A549 (cell line): Measurements from ENCODE around the gene SEPTIN1. TPM values are rescaled to one million over a fixed set of nuclear protein-coding genes. Genes with fewer than 3 reads are reported as not detected.
"Not testable (repeated sequence)": the region's sequence is repeated elsewhere in the genome, so short reads cannot be mapped to it uniquely, and the experiment has no call there.

Source experiments
- ATAC-seq, 2 experiments: fragments of 200-7000 bp in 1 of 2; fragments of >200 bp in 1 of 2; cut with Nextera tagmentation in 1 of 2; cut with Tn5 transposase in 1 of 2; 3 replicates each; pipeline versions ENCODE4 v1.8.0 to v1.9.1; 2018 to 2020; ENCODE audit warnings: mild to moderate bottlenecking in 1 of 2, moderate library complexity in 1 of 2
- CTCF ChIA-PET: fragments of 300-600 bp; sonication (Branson Sonifier 250); formaldehyde crosslinking; extraction: SDS; loops from one replicate; lab custom pipeline; 2021; ENCODE audit warnings: antibody characterized with exemption, inconsistent platforms; lab: Yijun Ruan, JAX
- POLR2A ChIA-PET: fragments of 350-600 bp; formaldehyde crosslinking; extraction: SDS; loops from one replicate; lab custom pipeline; 2021; ENCODE audit warnings: antibody characterized with exemption, inconsistent platforms; lab: Yijun Ruan, JAX
- DNase-seq, 2 experiments: peaks; one replicate each; pipeline versions ENCODE4 v3.0.0 to v3.0.0-alpha.2; 2011 to 2016; ENCODE audit warnings: low read depth in 1 of 2, low spot score in 1 of 2
- FAIRE-seq: peaks from 2 replicates; lab custom pipeline; 2011; peaks lifted over from hg19 to GRCh38; lab: Jason Lieb, UNC
- H3K27ac ChIP-seq, 2 experiments: fragments of >200 bp; sonication (Bioruptor Twin); formaldehyde crosslinking; 3 replicates each; pipeline ENCODE4 v1.5.1; 2016 to 2017
- H3K4me1 ChIP-seq: fragments of >200 bp; sonication (Bioruptor Twin); formaldehyde crosslinking; 3 replicates; pipeline ENCODE4 v1.6.1; 2016
- H3K4me2 ChIP-seq: fragments of >200 bp; sonication (Bioruptor Twin); formaldehyde crosslinking; 3 replicates; pipeline ENCODE4 v1.6.1; 2016
- H3K4me3 ChIP-seq: fragments of >200 bp; sonication (Bioruptor Twin); formaldehyde crosslinking; 3 replicates; pipeline ENCODE4 v1.5.1; 2016
- H3K9me3 ChIP-seq: fragments of >200 bp; sonication (Bioruptor Twin); formaldehyde crosslinking; 3 replicates; pipeline ENCODE4 v1.6.1; 2016
- ATOH8 ChIP-seq: fragments of 250-450 bp; sonication (Bioruptor Pico); IDR thresholded peaks from 2 replicates; pipeline ENCODE4 v1.5.0; 2020; ENCODE audit warnings: low read depth, mild to moderate bottlenecking, moderate library complexity
- CBX8 ChIP-seq: fragments of 200-600 bp; sonication (generic); IDR thresholded peaks from 2 replicates; pipeline ENCODE4 v1.6.1; 2016
- CEBPB ChIP-seq, 2 experiments: fragments of >200 bp in 1 of 2; sonication (Bioruptor Twin) in 1 of 2; formaldehyde crosslinking in 1 of 2; IDR thresholded peaks; 2 replicates each; pipeline ENCODE4 v1.6.1; 2012 to 2016
- CHD2 ChIP-seq: fragments of 150-350 bp; IDR thresholded peaks from 2 replicates; pipeline ENCODE4 v1.6.1; 2014; ENCODE audit warnings: low read length; ENCODE audit not compliant: partially characterized antibody
- EHF ChIP-seq: fragments of 250-450 bp; sonication (Bioruptor Pico); IDR thresholded peaks from 2 replicates; pipeline ENCODE4 v1.5.0; 2020; ENCODE audit warnings: mild to moderate bottlenecking
- EHMT2 ChIP-seq: fragments of 200-600 bp; sonication (generic); IDR thresholded peaks from 2 replicates; pipeline ENCODE4 v1.6.1; 2016; ENCODE audit warnings: antibody characterized with exemption, low read depth, mild to moderate bottlenecking, moderate library complexity
- EP300 ChIP-seq, 2 experiments: fragments of >200 bp; sonication (Bioruptor Twin); formaldehyde crosslinking; IDR thresholded peaks; 2 replicates in 1 of 2; 3 replicates in 1 of 2; pipeline ENCODE4 v1.6.1; 2016 to 2017
- FOSL2 ChIP-seq, 2 experiments: fragments of 450-650 bp in 1 of 2; fragments of >200 bp in 1 of 2; sonication (Bioruptor Twin) in 1 of 2; formaldehyde crosslinking; IDR thresholded peaks; 2 replicates each; pipeline versions ENCODE4 v1.5.0 to v1.6.1; 2016 to 2020; ENCODE audit warnings: mild to moderate bottlenecking in 1 of 2, moderate library complexity in 1 of 2
- HES2 ChIP-seq: fragments of >200 bp; sonication (Bioruptor Twin); formaldehyde crosslinking; IDR thresholded peaks from 2 replicates; pipeline ENCODE4 v1.6.1; 2016
- HOXA7 ChIP-seq: fragments of 250-450 bp; sonication (Bioruptor Pico); IDR thresholded peaks from 2 replicates; pipeline ENCODE4 v1.5.0; 2020; ENCODE audit warnings: mild to moderate bottlenecking, moderate library complexity
- KDM1A ChIP-seq: fragments of 200-600 bp; sonication (generic); IDR thresholded peaks from 2 replicates; pipeline ENCODE4 v1.6.1; 2016; ENCODE audit warnings: low read depth, mild to moderate bottlenecking
- MAFK ChIP-seq: fragments of 450-650 bp; IDR thresholded peaks from 2 replicates; pipeline ENCODE4 v1.6.1; 2014; ENCODE audit not compliant: partially characterized antibody
- MYC ChIP-seq: IDR thresholded peaks from 2 replicates; pipeline ENCODE4 v1.6.1; 2012; ENCODE audit warnings: mild to moderate bottlenecking, inconsistent platforms, low read length, improper control_type of control experiment, borderline replicate concordance
- NFE2L2 ChIP-seq: fragments of 150-350 bp; conservative IDR thresholded peaks from 2 replicates; pipeline ENCODE4 v1.6.1; 2014; ENCODE audit warnings: low read length
- NR3C1 ChIP-seq: fragments of >200 bp; sonication (Bioruptor Twin); formaldehyde crosslinking; IDR thresholded peaks from 3 replicates; pipeline ENCODE4 v1.6.1; 2017
- POLR2A ChIP-seq: IDR thresholded peaks from 2 replicates; pipeline ENCODE4 v1.6.1; 2012; ENCODE audit warnings: mild to moderate bottlenecking, low read length
- RFX5 ChIP-seq: fragments of 450-650 bp; IDR thresholded peaks from 2 replicates; pipeline ENCODE4 v1.7.1; 2014; ENCODE audit warnings: antibody characterized with exemption, mild to moderate bottlenecking, moderate library complexity
- SMC3 ChIP-seq: fragments of >200 bp; sonication (Bioruptor Twin); formaldehyde crosslinking; IDR thresholded peaks from 3 replicates; pipeline ENCODE4 v1.6.1; 2018; ENCODE audit warnings: inconsistent platforms
- USF2 ChIP-seq: fragments of 450-650 bp; IDR thresholded peaks from 2 replicates; pipeline ENCODE4 v1.6.1; 2014; ENCODE audit warnings: antibody characterized with exemption
- WGBS: methylation state at CpG from one replicate; pipeline ENCODE4 v1.1.6; 2017; ENCODE audit errors: missing lambda C conversion rate; 5-methylcytosine and 5-hydroxymethylcytosine counted together
- polyA plus RNA-seq, 4 experiments: library from polyadenylated mRNA; depleted of rRNA in 3 of 4; stranded (reverse); fragments of >200 nt; fragmentation: RNase III in 1 of 4; extraction: RNeasy Plus Mini Kit Qiagen cat#74134 plus additional on column Dnase treatment in 1 of 4; gene quantifications; 2 replicates in 3 of 4; 3 replicates in 1 of 4; pipeline ENCODE4 v1.2.3, GENCODE V29; 2011 to 2017
- TF ChIP-seq, protein P1 (sequence below): IDR thresholded peaks from 2 replicates; pipeline ENCODE4 v1.6.1; 2012

The SEPTIN1 gene
- polyA plus RNA-seq, 2 of the 4 experiments (the other 2 are of a cell fraction): 0.17 to 0.65 TPM

- FAIRE-seq (no peak), DNase-seq (no peak), ATAC-seq (no peak)
- Histone ChIP-seq H3K4me1 (peaks cover 12% of the 10 kb centered on the region), H3K4me2 (no peak overlapping the region), H3K9me3 (no peaks in the 10 kb centered on the region), H3K27ac (no peak overlapping the region), H3K4me3 (no peak overlapping the region)
- ChIA-PET POLR2A (interaction anchor here (0.8 kb wide), 1 partner anchor 253 kb away, joined by 3 read pairs; the partner anchor contains the start of gene PRR14), CTCF (interaction anchor here (1.6 to 11.5 kb wide), 2 partner anchors 11 to 231 kb away, joined by 6 to 149 read pairs; partner anchors contain the start of gene ZNF771)
- TF ChIP-seq MYC: no peak
- no peak for TF ChIP-seq EHMT2
- TF ChIP-seq, protein P1, sequence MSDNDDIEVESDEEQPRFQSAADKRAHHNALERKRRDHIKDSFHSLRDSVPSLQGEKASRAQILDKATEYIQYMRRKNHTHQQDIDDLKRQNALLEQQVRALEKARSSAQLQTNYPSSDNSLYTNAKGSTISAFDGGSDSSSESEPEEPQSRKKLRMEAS: no peak
- TF ChIP-seq EP300 (IDR thresholded peaks at IDR 0.05): no peak
- TF ChIP-seq USF2: no peak
- no peak for TF ChIP-seq HOXA7 (CRISPR knock-in tag)
- TF ChIP-seq RFX5: no peak
- no peak for TF ChIP-seq HES2
- no peak for TF ChIP-seq CEBPB (IDR thresholded peaks at IDR 0.05)
- TF ChIP-seq NFE2L2: no peak
- no peak for TF ChIP-seq FOSL2 (IDR thresholded peaks at IDR 0.05)
- no peak for TF ChIP-seq FOSL2 (CRISPR knock-in tag; IDR thresholded peaks at IDR 0.05)
- TF ChIP-seq SMC3: no peak
- TF ChIP-seq KDM1A: no peak
- TF ChIP-seq MAFK: no peak
- TF ChIP-seq POLR2A: no peak
- no peak for TF ChIP-seq CHD2
- TF ChIP-seq ATOH8 (CRISPR knock-in tag): no peak
- no peak for TF ChIP-seq CBX8
- WGBS: 91% methylated on average over 22 of the region's 42 CpGs
Observed at GRCh38 chr16:30397776-30398660, 15.7 kb upstream of the SEPTIN1 start.

- no peak for DNase-seq
- no peak for TF ChIP-seq NR3C1
- no peak for TF ChIP-seq EHF
- TF ChIP-seq, all 56 proteins: peak for 0
- ATAC-seq: no peak
- CTCF ChIA-PET: interaction anchor here (11.5 kb wide), 1 partner anchor 12 kb away, joined by 149 read pairs; the partner anchor contains the start of gene ZNF771
- peak overlapping the region; percentile 97 for H3K4me2 ChIP-seq
- peaks cover 12% of the 10 kb centered on the region for H3K4me1 ChIP-seq
- no peak overlapping the region; the same call in 2 of the 3 replicates for H3K4me3 ChIP-seq
- WGBS: 91% methylated on average over 4 of the region's 4 CpGs
- no peak overlapping the region for H3K27ac ChIP-seq
- H3K9me3 ChIP-seq: no peaks in the 10 kb centered on the region
- POLR2A ChIA-PET: no interaction called here
- FAIRE-seq: no peak
Observed at GRCh38 chr16:30397056-30397455, 14.7 kb upstream of the SEPTIN1 start.

- POLR2A ChIA-PET: interaction anchor here (1.3 kb wide), 1 partner anchor 13 kb away, joined by 3 read pairs; no protein-coding TSS in a partner anchor
- H3K27ac ChIP-seq: peak overlapping the region in 1 of 2 experiments; percentile 98; a peak in 1 of 6 replicates
Observed at GRCh38 chr16:30396627-30397026, 14.3 kb upstream of the SEPTIN1 start.

More at GRCh38 chr16:30396627-30397026, 14.3 kb upstream of the SEPTIN1 start:
- Histone ChIP-seq H3K4me1 (peaks cover 12% of the 10 kb centered on the region), H3K4me3 (peak overlapping the region; percentile 86), H3K4me2 (peak overlapping the region; percentile 97)
- H3K9me3 ChIP-seq, FAIRE-seq, DNase-seq, ATAC-seq: not testable (repeated sequence)
- WGBS: 83% methylated on average over 4 of the region's 4 CpGs
- CTCF ChIA-PET: interaction anchor here (0.7 to 11.5 kb wide), 5 partner anchors 8 to 34 kb away, joined by 3 to 149 read pairs (median 10); partner anchors contain the start of genes DCTPP1 and ZNF771
